OCI-LY1 (cell line): ENCODE measurements around the gene THAP2.

Source experiments
- H2AFZ ChIP-seq: fragments of 200-600 bp; sonication (generic), shearing (Covaris generic); 2 replicates; pipeline ENCODE4 v1.6.0; 2014; ENCODE audit warnings: antibody characterized with exemption, mild to moderate bottlenecking, low read length
- H3F3A ChIP-seq: fragments of 200-600 bp; sonication (generic), shearing (Covaris generic); 2 replicates; pipeline ENCODE4 v1.6.0; 2014; ENCODE audit warnings: mild to moderate bottlenecking, antibody characterized with exemption, low read length, moderate library complexity; ENCODE audit not compliant: insufficient read depth
- H3K27ac ChIP-seq: fragments of 200-600 bp; sonication (generic); 2 replicates; pipeline ENCODE4 v1.5.1; 2014; ENCODE audit warnings: low read length, mixed run types, mild to moderate bottlenecking, low read depth; ENCODE audit not compliant: poor library complexity, severe bottlenecking
- H3K27me3 ChIP-seq: fragments of 200-600 bp; sonication (generic); 2 replicates; pipeline ENCODE4 v1.6.0; 2014; ENCODE audit warnings: antibody characterized with exemption, mild to moderate bottlenecking, low read length, moderate library complexity; ENCODE audit not compliant: insufficient read depth
- H3K36me3 ChIP-seq: fragments of 200-600 bp; sonication (generic); 2 replicates; pipeline ENCODE4 v1.6.1; 2014; ENCODE audit warnings: mild to moderate bottlenecking, antibody characterized with exemption, low read length, moderate library complexity, mixed read lengths; ENCODE audit not compliant: insufficient read depth
- H3K4me1 ChIP-seq: fragments of 200-600 bp; sonication (generic); 2 replicates; pipeline ENCODE4 v1.5.1; 2014; ENCODE audit warnings: mild to moderate bottlenecking, low read length, moderate library complexity; ENCODE audit not compliant: insufficient read depth, severe bottlenecking
- H3K4me2 ChIP-seq: fragments of 200-600 bp; sonication (generic), shearing (Covaris generic); 2 replicates; pipeline ENCODE4 v1.6.1; 2014; ENCODE audit warnings: low read length
- H3K4me3 ChIP-seq: fragments of 200-600 bp; sonication (generic); 2 replicates; pipeline ENCODE4 v1.5.1; 2014; ENCODE audit warnings: low read length, low read depth, mild to moderate bottlenecking, mixed read lengths; ENCODE audit not compliant: poor library complexity, severe bottlenecking
- H3K79me2 ChIP-seq: fragments of 200-600 bp; shearing (Covaris generic); 2 replicates; pipeline ENCODE4 v1.6.1; 2016; ENCODE audit warnings: mixed run types, low read length, mixed read lengths; ENCODE audit not compliant: insufficient read depth
- H3K9ac ChIP-seq: fragments of 200-600 bp; sonication (generic), shearing (Covaris generic); 2 replicates; pipeline ENCODE4 v1.6.1; 2014; ENCODE audit warnings: mild to moderate bottlenecking, low read length, mixed read lengths
- H3K9me2 ChIP-seq: fragments of 200-600 bp; sonication (generic), shearing (Covaris generic); 2 replicates; pipeline ENCODE4 v1.6.1; 2014; ENCODE audit warnings: low read depth, mild to moderate bottlenecking, low read length, mixed read lengths
- H3K9me3 ChIP-seq: fragments of 200-600 bp; shearing (Covaris generic); 2 replicates; pipeline ENCODE4 v1.6.1; 2014; ENCODE audit warnings: low read length, mixed read lengths
- H4K20me1 ChIP-seq: fragments of 200-600 bp; sonication (generic), shearing (Covaris generic); 2 replicates; pipeline ENCODE4 v1.6.0; 2016; ENCODE audit warnings: mild to moderate bottlenecking, low read length; ENCODE audit not compliant: insufficient read depth
- EZH2 ChIP-seq: fragments of 200-600 bp; sonication (generic), shearing (Covaris generic); IDR thresholded peaks from 2 replicates; pipeline ENCODE4 v1.8.0; 2017; ENCODE audit warnings: borderline replicate concordance, mixed run types, mild to moderate bottlenecking, antibody characterized with exemption, low read length, moderate library complexity, mixed read lengths
- TF ChIP-seq, protein P1 (sequence below): fragments of 200-600 bp; sonication (generic), shearing (Covaris generic); IDR thresholded peaks from 2 replicates; pipeline ENCODE4 v1.5.1; 2017; ENCODE audit warnings: mild to moderate bottlenecking, antibody characterized with exemption, low read length, moderate library complexity, mixed read lengths

The THAP2 gene

GRCh38 chr12:71664411-71665089 is 449 bp downstream of the THAP2 start:
- Histone ChIP-seq H2AFZ (peak overlapping the region; percentile 52; the same call in 1 of the 2 replicates), H3K4me2 (peak overlapping the region; percentile 95), H3K9ac (peak overlapping the region; percentile 97), H3F3A (no peaks in the 10 kb centered on the region), H3K9me3 (no peaks in the 10 kb centered on the region), H4K20me1 (0 out of 2 replicates have a peak, but pooled peaks cover 2% of the 10 kb centered on the region), H3K4me1 (peaks cover 26% of the 10 kb centered on the region), H3K79me2 (peaks cover 45% of the 10 kb centered on the region), H3K36me3 (peaks cover 9% of the 10 kb centered on the region), H3K4me3 (peak overlapping the region; percentile 99), H3K27ac (peak overlapping the region; percentile 86), H3K27me3 (no peaks in the 10 kb centered on the region), H3K9me2 (no peaks in the 10 kb centered on the region)
- TF ChIP-seq, protein P1, sequence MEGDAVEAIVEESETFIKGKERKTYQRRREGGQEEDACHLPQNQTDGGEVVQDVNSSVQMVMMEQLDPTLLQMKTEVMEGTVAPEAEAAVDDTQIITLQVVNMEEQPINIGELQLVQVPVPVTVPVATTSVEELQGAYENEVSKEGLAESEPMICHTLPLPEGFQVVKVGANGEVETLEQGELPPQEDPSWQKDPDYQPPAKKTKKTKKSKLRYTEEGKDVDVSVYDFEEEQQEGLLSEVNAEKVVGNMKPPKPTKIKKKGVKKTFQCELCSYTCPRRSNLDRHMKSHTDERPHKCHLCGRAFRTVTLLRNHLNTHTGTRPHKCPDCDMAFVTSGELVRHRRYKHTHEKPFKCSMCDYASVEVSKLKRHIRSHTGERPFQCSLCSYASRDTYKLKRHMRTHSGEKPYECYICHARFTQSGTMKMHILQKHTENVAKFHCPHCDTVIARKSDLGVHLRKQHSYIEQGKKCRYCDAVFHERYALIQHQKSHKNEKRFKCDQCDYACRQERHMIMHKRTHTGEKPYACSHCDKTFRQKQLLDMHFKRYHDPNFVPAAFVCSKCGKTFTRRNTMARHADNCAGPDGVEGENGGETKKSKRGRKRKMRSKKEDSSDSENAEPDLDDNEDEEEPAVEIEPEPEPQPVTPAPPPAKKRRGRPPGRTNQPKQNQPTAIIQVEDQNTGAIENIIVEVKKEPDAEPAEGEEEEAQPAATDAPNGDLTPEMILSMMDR, result no peak
- no peak for TF ChIP-seq EZH2

DNA sequence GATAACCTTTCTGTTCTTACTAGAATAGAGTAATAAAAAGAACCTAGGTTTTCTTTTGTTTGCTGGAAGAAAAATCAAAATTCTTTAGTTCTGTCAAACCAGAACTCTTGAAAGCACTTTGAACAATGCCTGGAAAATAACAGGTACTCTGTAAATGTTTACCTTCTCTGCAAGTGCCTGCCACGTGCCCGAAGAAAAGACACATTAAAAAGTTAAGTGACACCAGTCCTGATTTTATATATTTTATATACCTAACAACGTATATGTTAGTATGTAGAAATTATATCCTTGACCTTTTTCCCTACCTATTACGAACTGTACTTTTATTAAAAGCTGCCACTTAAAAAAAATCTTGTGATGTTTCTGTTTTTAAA is 976 bp downstream of the THAP2 start:
- peak overlapping the region; percentile 86 for H3K27ac ChIP-seq
- no peak for TF ChIP-seq EZH2
- TF ChIP-seq, protein P1, result no peak
- no peaks in the 10 kb centered on the region for H3K9me3 ChIP-seq
- H3F3A ChIP-seq, result no peaks in the 10 kb centered on the region
- peak overlapping the region; percentile 40; the same call in 1 of the 2 replicates for H2AFZ ChIP-seq
- peaks cover 26% of the 10 kb centered on the region for H3K4me1 ChIP-seq
- no peaks in the 10 kb centered on the region for H3K27me3 ChIP-seq
- H3K4me3 ChIP-seq, result peak overlapping the region; percentile 99
- H3K9me2 ChIP-seq, result no peaks in the 10 kb centered on the region
- H3K36me3 ChIP-seq, result peaks cover 4% of the 10 kb centered on the region
- H3K79me2 ChIP-seq, result peaks cover 45% of the 10 kb centered on the region
- H3K9ac ChIP-seq, result peak overlapping the region; percentile 97
- H4K20me1 ChIP-seq, result 0 out of 2 replicates have a peak, but pooled peaks cover 2% of the 10 kb centered on the region
- H3K4me2 ChIP-seq, result peak overlapping the region; percentile 95

DNA sequence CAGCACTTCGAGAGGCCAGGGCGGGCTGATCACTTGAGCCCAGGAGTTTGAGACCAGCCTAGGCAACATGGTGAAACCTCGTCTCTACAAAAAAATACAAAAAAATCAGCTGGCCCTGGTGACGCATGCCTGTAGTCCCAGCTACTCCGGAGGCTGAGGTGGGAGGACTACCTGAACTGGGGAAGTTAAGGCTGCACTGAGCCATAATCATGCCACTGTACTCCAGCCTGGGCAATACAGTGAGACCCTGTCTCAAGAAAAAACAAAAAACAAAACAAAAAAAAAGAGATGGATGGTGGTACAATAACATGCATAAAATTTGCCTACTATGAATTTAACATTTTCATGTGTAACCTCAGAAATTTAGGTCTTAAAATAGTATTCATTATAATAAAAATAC is 2.2 kb downstream of the THAP2 start:
- Histone ChIP-seq H3K9me2 (no peaks in the 10 kb centered on the region), H3K9me3 (no peaks in the 10 kb centered on the region), H2AFZ (no peak overlapping the region), H3K4me2 (peak overlapping the region; percentile 95), H3K79me2 (peaks cover 37% of the 10 kb centered on the region), H3F3A (no peaks in the 10 kb centered on the region), H3K4me1 (peaks cover 26% of the 10 kb centered on the region), H3K36me3 (no peaks in the 10 kb centered on the region; the same call in 1 of the 2 replicates), H3K4me3 (no peak overlapping the region), H3K9ac (no peak overlapping the region), H3K27me3 (no peaks in the 10 kb centered on the region), H4K20me1 (0 out of 2 replicates have a peak, but pooled peaks cover 2% of the 10 kb centered on the region), H3K27ac (no peak overlapping the region)
- TF ChIP-seq, protein P1, result no peak
- TF ChIP-seq EZH2, result no peak
